K562 (cell line): ENCODE data around the gene SMARCA4. TPM values are rescaled to one million over a fixed set of nuclear protein-coding genes. Genes with fewer than 3 reads are reported as not detected.

ENCODE experiments used
- ARID2 ChIP-seq: fragments of 450-650 bp; IDR thresholded peaks from 2 replicates; pipeline ENCODE4 v1.6.1; 2017; ENCODE audit warnings: antibody characterized with exemption, mild to moderate bottlenecking
- CBX1 ChIP-seq: sonication (generic); IDR thresholded peaks from 2 replicates; pipeline ENCODE4 v1.6.1; 2016; ENCODE audit warnings: antibody characterized with exemption, low read depth, mild to moderate bottlenecking
- E2F6 ChIP-seq, 2 experiments: IDR thresholded peaks; 2 replicates each; pipeline ENCODE4 v1.6.1; 2011; ENCODE audit warnings: borderline replicate concordance in 1 of 2, control low read depth in 1 of 2, low read depth in 1 of 2, low read length in 1 of 2, mild to moderate bottlenecking in 1 of 2, mixed read lengths in 1 of 2, moderate library complexity in 1 of 2; ENCODE audit not compliant: insufficient read depth in 1 of 2, insufficient read length in 1 of 2, poor library complexity in 1 of 2, severe bottlenecking in 1 of 2; ENCODE audit errors: extremely low read depth in 1 of 2
- ELK1 ChIP-seq: sonication (generic); formaldehyde crosslinking; IDR thresholded peaks from 2 replicates; pipeline ENCODE4 v1.8.1; 2022; ENCODE audit warnings: missing genetic modification reagents
- ETV5 ChIP-seq: sonication (generic); formaldehyde crosslinking; IDR thresholded peaks from 2 replicates; pipeline ENCODE4 v1.4.0; 2020; ENCODE audit warnings: low read depth, mild to moderate bottlenecking, missing genetic modification reagents
- EZH2 ChIP-seq: IDR thresholded peaks from 2 replicates; pipeline ENCODE4 v1.6.1; 2012; ENCODE audit warnings: low read depth, mild to moderate bottlenecking, inconsistent platforms, low read length, borderline replicate concordance
- FOXP1 ChIP-seq: sonication (generic); formaldehyde crosslinking; IDR thresholded peaks from 2 replicates; pipeline ENCODE4 v1.8.0; 2022; ENCODE audit warnings: mild to moderate bottlenecking, missing genetic modification reagents
- GMEB1 ChIP-seq: fragments of 250-450 bp; sonication (Bioruptor Pico); IDR thresholded peaks from 2 replicates; pipeline ENCODE4 v1.4.0; 2020; ENCODE audit warnings: mild to moderate bottlenecking
- IFI16 ChIP-seq: fragments of 250-450 bp; sonication (Bioruptor Pico); IDR thresholded peaks from 2 replicates; pipeline ENCODE4 v2.1.2; 2022; ENCODE audit warnings: mild to moderate bottlenecking, inconsistent platforms
- MAX ChIP-seq: sonication (generic); formaldehyde crosslinking; IDR thresholded peaks from 2 replicates; pipeline ENCODE4 v1.9.0; 2022; ENCODE audit warnings: mild to moderate bottlenecking, missing genetic modification reagents
- MYC ChIP-seq, 2 experiments: fragments of 250-450 bp in 1 of 2; sonication (Bioruptor Pico) in 1 of 2; IDR thresholded peaks; 2 replicates each; pipeline versions ENCODE4 v1.5.1 to v1.6.1; 2012 to 2021; ENCODE audit warnings: low read depth in 2 of 2, borderline replicate concordance in 1 of 2, improper control_type of control experiment in 1 of 2, low read length in 1 of 2, mild to moderate bottlenecking in 1 of 2, moderate library complexity in 1 of 2
- NFYB ChIP-seq: IDR thresholded peaks from 2 replicates; pipeline ENCODE4 v1.6.1; 2011; ENCODE audit warnings: mild to moderate bottlenecking, moderate library complexity; ENCODE audit not compliant: insufficient read length; ENCODE audit errors: extremely low read depth
- PHF8 ChIP-seq: fragments of 200-600 bp; sonication (generic); IDR thresholded peaks from 2 replicates; pipeline ENCODE4 v1.6.1; 2012; ENCODE audit warnings: mixed run types, mild to moderate bottlenecking, inconsistent platforms, low read length, moderate library complexity, borderline replicate concordance
- RAD51 ChIP-seq: fragments of 450-650 bp; IDR thresholded peaks from 2 replicates; pipeline ENCODE4 v1.7.1; 2016; ENCODE audit warnings: low read depth, mild to moderate bottlenecking, borderline replicate concordance
- SMAD1 ChIP-seq: fragments of 150-350 bp; IDR thresholded peaks from 2 replicates; pipeline ENCODE4 v1.6.1; 2014; ENCODE audit warnings: low read length, low read depth; ENCODE audit not compliant: partially characterized antibody
- SNIP1 ChIP-seq: fragments of 450-650 bp; IDR thresholded peaks from 2 replicates; pipeline ENCODE4 v1.7.1; 2017; ENCODE audit warnings: low read depth, mild to moderate bottlenecking
- XRCC5 ChIP-seq: fragments of 200-400 bp; formaldehyde crosslinking; IDR thresholded peaks from 2 replicates; pipeline ENCODE4 v1.6.1; 2017; ENCODE audit warnings: low read depth, mild to moderate bottlenecking, low read length
- ZNF274 ChIP-seq: IDR thresholded peaks from 2 replicates; pipeline ENCODE4 v1.6.1; 2011; ENCODE audit warnings: low read depth, mild to moderate bottlenecking, low read length, moderate library complexity, borderline replicate concordance
- ZNF316 ChIP-seq: fragments of 450-650 bp; IDR thresholded peaks from 2 replicates; pipeline ENCODE4 v1.6.1; 2016
- ZNF511 ChIP-seq: sonication (generic); formaldehyde crosslinking; IDR thresholded peaks from 2 replicates; pipeline ENCODE4 v1.8.0; 2022; ENCODE audit warnings: mild to moderate bottlenecking, missing genetic modification reagents
- ZNF655 ChIP-seq: fragments of 250-450 bp; sonication (Bioruptor Pico); IDR thresholded peaks from 2 replicates; pipeline ENCODE4 v1.5.0; 2021
- polyA plus RNA-seq, 8 experiments: library from polyadenylated mRNA; depleted of rRNA in 4 of 8; stranded (reverse) in 5 of 8; unstranded in 3 of 8; fragments of >200 nt; fragmentation: Nextera tagmentation in 2 of 8; fragmentation: Illumina TruSeq in 1 of 8; extraction: Ambion mirVana in 2 of 8; extraction: Trizol in 1 of 8; gene quantifications; 2 replicates each; pipeline versions ENCODE4 v1.2.1 to v1.2.3, GENCODE V29; 2011 to 2014; ENCODE audit warnings: inconsistent platforms in 1 of 8, missing spikeins in 1 of 8
- total RNA-seq, 7 experiments: library from RNA; depleted of rRNA in 6 of 7; stranded (reverse); fragments of >200 nt in 6 of 7; fragmentation: Illumina TruSeq in 2 of 7; extraction: Trizol in 2 of 7; gene quantifications; 2 replicates each; pipeline versions ENCODE4 v1.2.1 to v1.2.3, GENCODE V29; 2011 to 2021; ENCODE audit warnings: low replicate concordance in 1 of 7

Gene SMARCA4
- total and polyA plus RNA-seq, 9 of the 15 experiments (the other 6 are each of a cell fraction or from before 2014, with no cell fraction given), result 19.3 to 207 (median 52.1) TPM

GRCh38 chr19:10928563-10929401, 32.0 kb upstream of the SMARCA4 start, which contains the start of the genes TIMM29 and YIPF2 (continued):
- TF ChIP-seq ZNF511 (CRISPR knock-in tag), result no peak
- no peak for TF ChIP-seq IFI16 (CRISPR knock-in tag)
- TF ChIP-seq PHF8, result peak; percentile 85; the same call in 1 of the 2 replicates
- TF ChIP-seq EZH2, result no peak
- TF ChIP-seq MYC (IDR thresholded peaks at IDR 0.05; ENCODE audit: low read depth, low read length), result peak; percentile 51; the same call in 1 of the 2 replicates
- no peak for TF ChIP-seq MYC (CRISPR knock-in tag; IDR thresholded peaks at IDR 0.05; ENCODE audit: borderline replicate concordance, low read depth)
- TF ChIP-seq RAD51, result no peak
- TF ChIP-seq ARID2, result no peak
- TF ChIP-seq MAX, result peak; percentile 54
- no peak for TF ChIP-seq FOXP1 (CRISPR knock-in tag)
- TF ChIP-seq XRCC5, result peak; percentile 97
- TF ChIP-seq NFYB, result no peak
- TF ChIP-seq ZNF655 (CRISPR knock-in tag), result no peak
- TF ChIP-seq ZNF316, result no peak
- peak; percentile 69 for TF ChIP-seq ETV5
- TF ChIP-seq ELK1, result no peak
- no peak for TF ChIP-seq GMEB1 (CRISPR knock-in tag)
- TF ChIP-seq SNIP1, result no peak
- TF ChIP-seq ZNF274, result no peak
- peak; percentile 30 for TF ChIP-seq SMAD1
- TF ChIP-seq CBX1, result peak; percentile 44; the same call in 1 of the 2 replicates
- TF ChIP-seq E2F6 (IDR thresholded peaks at IDR 0.05; ENCODE audit: borderline replicate concordance in 1 of 2, extremely low read depth in 1 of 2, insufficient read depth in 1 of 2, insufficient read length in 1 of 2, low read depth in 1 of 2, low read length in 1 of 2, poor library complexity in 1 of 2, severe bottlenecking in 1 of 2), result peak in 1 of 2 experiments; percentile 43
